Lower leg skin (tissue), 3 donors: ENCODE data around the gene CDKN2C.

Source experiments
- CTCF ChIP-seq, 3 donors: fragments of 450-650 bp; IDR thresholded peaks; one replicate each; pipeline ENCODE4 v1.5.1; 2016; ENCODE audit warnings: antibody characterized with exemption in 3 of 3, mild to moderate bottlenecking in 3 of 3, moderate library complexity in 2 of 3
- POLR2A ChIP-seq, 2 donors: fragments of 450-650 bp; IDR thresholded peaks; one replicate each; pipeline ENCODE4 v1.6.1; 2016 to 2017; ENCODE audit warnings: antibody characterized with exemption in 2 of 2, mild to moderate bottlenecking in 1 of 2, moderate library complexity in 1 of 2

GRCh38 chr1:50949286-50949982, 20.6 kb upstream of the CDKN2C start:
- TF ChIP-seq CTCF (IDR thresholded peaks at IDR 0.05): no peak
- TF ChIP-seq POLR2A (IDR thresholded peaks at IDR 0.05): no peak
